GM23338 (cell line): ENCODE data around the gene CTXN3. TPM values are rescaled to one million over a fixed set of nuclear protein-coding genes. Genes with fewer than 3 reads are reported as not detected.

Experiments used
- ATAC-seq: fragments of 200-7000 bp; cut with Tn5 transposase; 3 replicates; pipeline ENCODE4 v1.9.1; 2020
- DNase-seq: peaks from one replicate; pipeline ENCODE4 v3.0.0-alpha.2; 2015; ENCODE audit warnings: low spot score
- H2AFZ ChIP-seq: fragments of 200-600 bp; sonication (generic); 2 replicates; pipeline ENCODE4 v1.8.0; 2016; ENCODE audit warnings: antibody characterized with exemption, mild to moderate bottlenecking, moderate library complexity
- H3F3A ChIP-seq: fragments of 200-600 bp; sonication (generic); replicated peaks from 2 replicates; pipeline ENCODE4 v1.8.0; 2017; ENCODE audit warnings: antibody characterized with exemption, mixed run types, low read depth
- H3K27ac ChIP-seq: fragments of 200-600 bp; sonication (generic); 2 replicates; pipeline ENCODE4 v1.6.1; 2016; ENCODE audit warnings: low read depth
- H3K27me3 ChIP-seq: fragments of 200-600 bp; sonication (generic); 2 replicates; pipeline ENCODE4 v1.8.0; 2016; ENCODE audit warnings: mild to moderate bottlenecking, mixed run types, moderate library complexity; ENCODE audit not compliant: insufficient read depth
- H3K36me3 ChIP-seq: fragments of 200-600 bp; sonication (generic); 2 replicates; pipeline ENCODE4 v1.8.0; 2016; ENCODE audit warnings: mild to moderate bottlenecking; ENCODE audit not compliant: insufficient read depth
- H3K4me1 ChIP-seq: fragments of 200-600 bp; sonication (generic); 2 replicates; pipeline ENCODE4 v1.8.0; 2016; ENCODE audit warnings: mild to moderate bottlenecking, moderate library complexity; ENCODE audit not compliant: insufficient read depth
- H3K4me2 ChIP-seq: fragments of 200-600 bp; sonication (generic); 2 replicates; pipeline ENCODE4 v1.7.1; 2017; ENCODE audit warnings: mixed run types
- H3K4me3 ChIP-seq: fragments of 200-600 bp; sonication (generic); 2 replicates; pipeline ENCODE4 v1.6.1; 2016; ENCODE audit warnings: mixed run types
- H3K79me2 ChIP-seq: fragments of 200-600 bp; sonication (generic); replicated peaks from 2 replicates; pipeline ENCODE4 v1.8.0; 2017; ENCODE audit warnings: mild to moderate bottlenecking; ENCODE audit not compliant: insufficient read depth
- H3K9me2 ChIP-seq: fragments of 200-600 bp; sonication (generic); 2 replicates; pipeline ENCODE4 v1.8.0; 2017; ENCODE audit not compliant: insufficient read depth
- H4K20me1 ChIP-seq: fragments of 200-600 bp; sonication (generic); replicated peaks from 2 replicates; pipeline ENCODE4 v1.8.0; 2017; ENCODE audit warnings: mild to moderate bottlenecking; ENCODE audit not compliant: insufficient read depth
- H3K27ac Mint-ChIP-seq: 2 replicates; pipeline ENCODE4 v1.8.0; 2020; ENCODE audit warnings: inconsistent platforms, mild to moderate bottlenecking, moderate library complexity, mixed read lengths
- H3K27me3 Mint-ChIP-seq: 3 replicates; pipeline ENCODE4 v1.8.0; 2022; ENCODE audit warnings: low read depth, mild to moderate bottlenecking, moderate library complexity, mixed read lengths, inconsistent platforms; ENCODE audit not compliant: insufficient read depth, poor library complexity
- H3K36me3 Mint-ChIP-seq: 3 replicates; pipeline ENCODE4 v1.8.0; 2021; ENCODE audit warnings: low read depth, mild to moderate bottlenecking, inconsistent platforms, moderate library complexity, mixed read lengths
- H3K4me1 Mint-ChIP-seq: 3 replicates; pipeline ENCODE4 v1.8.0; 2020; ENCODE audit warnings: mild to moderate bottlenecking, inconsistent platforms, mixed read lengths
- H3K4me3 Mint-ChIP-seq: 3 replicates; pipeline ENCODE4 v1.8.0; 2021; ENCODE audit warnings: moderate library complexity, mild to moderate bottlenecking, inconsistent platforms, mixed read lengths
- H3K9me3 Mint-ChIP-seq: 3 replicates; pipeline ENCODE4 v1.8.0; 2020; ENCODE audit warnings: moderate library complexity, mild to moderate bottlenecking, inconsistent platforms, mixed read lengths
- CREB1 ChIP-seq: fragments of 250-450 bp; sonication (Bioruptor Pico); IDR thresholded peaks from 2 replicates; pipeline ENCODE4 v1.5.0; 2020; ENCODE audit warnings: low read depth, mild to moderate bottlenecking, moderate library complexity
- CTCF ChIP-seq, 2 experiments: fragments of 200-600 bp in 1 of 2; sonication (generic) in 1 of 2; conservative IDR thresholded peaks; 2 replicates each; pipeline versions ENCODE4 v1.5.1 to v1.6.1; 2016 to 2017; ENCODE audit warnings: antibody characterized with exemption in 2 of 2, low read depth in 2 of 2, mild to moderate bottlenecking in 2 of 2, moderate library complexity in 1 of 2
- ETS1 ChIP-seq: IDR thresholded peaks from 2 replicates; pipeline ENCODE4 v1.6.1; 2016; ENCODE audit warnings: antibody characterized with exemption
- EZH2 ChIP-seq: fragments of 200-600 bp; sonication (generic); IDR thresholded peaks from one replicate; pipeline ENCODE4 v1.8.0; 2017; ENCODE audit warnings: antibody characterized with exemption, mild to moderate bottlenecking, low read depth; ENCODE audit not compliant: unreplicated experiment
- EZH2phosphoT487 ChIP-seq: fragments of 200-600 bp; sonication (generic); IDR thresholded peaks from one replicate; pipeline ENCODE4 v1.8.1; 2018; ENCODE audit warnings: antibody characterized with exemption; ENCODE audit not compliant: unreplicated experiment
- JUNB ChIP-seq: IDR thresholded peaks from one replicate; pipeline ENCODE4 v1.6.1; 2016; ENCODE audit warnings: antibody characterized with exemption; ENCODE audit not compliant: unreplicated experiment
- NANOG ChIP-seq: IDR thresholded peaks from 2 replicates; pipeline ENCODE4 v1.6.1; 2016; ENCODE audit warnings: antibody characterized with exemption, borderline replicate concordance
- POLR2AphosphoS5 ChIP-seq: IDR thresholded peaks from 2 replicates; pipeline ENCODE4 v1.6.1; 2016; ENCODE audit warnings: antibody characterized with exemption, low read depth
- REST ChIP-seq: IDR thresholded peaks from one replicate; pipeline ENCODE4 v1.6.1; 2018; ENCODE audit warnings: antibody characterized with exemption; ENCODE audit not compliant: unreplicated experiment
- STAT1 ChIP-seq: IDR thresholded peaks from one replicate; pipeline ENCODE4 v1.6.1; 2016; ENCODE audit warnings: antibody characterized with exemption; ENCODE audit not compliant: unreplicated experiment
- ZNF114 ChIP-seq: fragments of 250-450 bp; sonication (Bioruptor Pico); IDR thresholded peaks from 2 replicates; pipeline ENCODE4 v1.5.0; 2020; ENCODE audit warnings: mild to moderate bottlenecking, moderate library complexity
- ZNF331 ChIP-seq: fragments of 250-450 bp; sonication (Bioruptor Pico); IDR thresholded peaks from 2 replicates; pipeline ENCODE4 v1.5.0; 2020; ENCODE audit warnings: low read depth, mild to moderate bottlenecking, moderate library complexity
- ZNF462 ChIP-seq: fragments of 250-450 bp; sonication (Bioruptor Pico); IDR thresholded peaks from 2 replicates; pipeline ENCODE4 v1.5.0; 2020; ENCODE audit warnings: mild to moderate bottlenecking, moderate library complexity
- polyA plus RNA-seq: library from polyadenylated mRNA; unstranded; fragments of >200 nt; fragmentation: Nextera tagmentation; extraction: Ambion mirVana; gene quantifications from 2 replicates; pipeline ENCODE4 v1.2.1, GENCODE V29; 2016
- total RNA-seq: library from RNA; depleted of rRNA; stranded (reverse); fragments of >200 nt; shearing (Covaris generic); gene quantifications from 2 replicates; pipeline ENCODE4 v1.2.3, GENCODE V29; 2014

CTXN3 gene
- total and polyA plus RNA-seq, 2 experiments from 2014 or later = not detected

- Mint-ChIP-seq H3K36me3 (no peaks in the 10 kb centered on the region), H3K27me3 (peaks cover 2% of the 10 kb centered on the region), H3K4me3 (no peak overlapping the region), H3K9me3 (no peaks in the 10 kb centered on the region), H3K27ac (no peak overlapping the region), H3K4me1 (no peaks in the 10 kb centered on the region)
- no peaks in the 10 kb centered on the region for H3K4me1 ChIP-seq
- ATAC-seq (no peak), DNase-seq (no peak)
- no peak overlapping the region for H3K4me3 ChIP-seq
- no peaks in the 10 kb centered on the region for H3F3A ChIP-seq
- no peak overlapping the region for H2AFZ ChIP-seq
- no peaks in the 10 kb centered on the region for H3K27me3 ChIP-seq
- no peak for TF ChIP-seq CTCF (conservative IDR thresholded peaks at IDR 0.05; ENCODE audit: low read depth in 2 of 2)
- TF ChIP-seq CREB1 (CRISPR knock-in tag) = no peak
- TF ChIP-seq NANOG = no peak
- no peak for TF ChIP-seq STAT1
- no peak for TF ChIP-seq POLR2AphosphoS5
- no peak for TF ChIP-seq EZH2phosphoT487
- no peak for TF ChIP-seq ZNF114 (CRISPR knock-in tag)
- no peak for TF ChIP-seq ZNF331 (CRISPR knock-in tag)
- no peak for TF ChIP-seq ETS1
- TF ChIP-seq ZNF462 (CRISPR knock-in tag) = no peak
- no peak for TF ChIP-seq EZH2
- TF ChIP-seq REST = no peak
- TF ChIP-seq JUNB = no peak
- H3K79me2 ChIP-seq = no peaks in the 10 kb centered on the region
- no peaks in the 10 kb centered on the region for H3K9me2 ChIP-seq
- H3K4me2 ChIP-seq = no peak overlapping the region
- H3K27ac ChIP-seq = no peak overlapping the region
- H4K20me1 ChIP-seq = no peaks in the 10 kb centered on the region
- no peaks in the 10 kb centered on the region for H3K36me3 ChIP-seq
Measured at GRCh38 chr5:127665641-127666040, 16.8 kb downstream of the CTXN3 start.
